HG02642 (cell line): ENCODE measurements around the gene MCU.
"Not testable (repeated sequence)": the region's sequence is repeated elsewhere in the genome, so short reads cannot be mapped to it uniquely, and the experiment has no call there.

Experiments
- ATAC-seq: cut with Tn5 transposase; IDR thresholded peaks from one replicate; pipeline ENCODE4 v1.9.1; 2021; ENCODE audit warnings: mild to moderate bottlenecking; ENCODE audit not compliant: unreplicated experiment, poor library complexity

Gene MCU

GRCh38 chr10:72691863-72692743 is at the start of gene MCU:
Gene MCU, plus strand, starts transcription at chr10:72692143. Its CDS starts 9 bp downstream, at chr10:72692152.
- peak; percentile 95 for ATAC-seq

- no peak for ATAC-seq
Observed at GRCh38 chr10:72642318-72642717, 49.6 kb upstream of the MCU start.

- no peak for ATAC-seq
Observed at GRCh38 chr10:72645263-72645858, 46.6 kb upstream of the MCU start.

GRCh38 chr10:72646971-72647370 is 45.0 kb upstream of the MCU start:
- not testable (repeated sequence) for ATAC-seq

GRCh38 chr10:72648301-72648700 is 43.6 kb upstream of the MCU start:
- ATAC-seq = no peak

GRCh38 chr10:72649291-72649690 is 42.7 kb upstream of the MCU start:
- no peak for ATAC-seq

GRCh38 chr10:72653383-72654096 is 38.4 kb upstream of the MCU start:
- no peak for ATAC-seq

- no peak for ATAC-seq
Observed at GRCh38 chr10:72654720-72655119, 37.2 kb upstream of the MCU start.

- no peak for ATAC-seq
Observed at GRCh38 chr10:72658696-72659400, 33.1 kb upstream of the MCU start.

GRCh38 chr10:72659694-72660093 is 32.2 kb upstream of the MCU start:
- ATAC-seq = no peak

- no peak for ATAC-seq
Observed at GRCh38 chr10:72660220-72660619, 31.7 kb upstream of the MCU start.

- ATAC-seq = no peak
Observed at GRCh38 chr10:72661431-72661830, 30.5 kb upstream of the MCU start.

GRCh38 chr10:72663971-72664370 is 28.0 kb upstream of the MCU start:
- no peak for ATAC-seq

- ATAC-seq = no peak
Observed at GRCh38 chr10:72665925-72666324, 26.0 kb upstream of the MCU start.

GRCh38 chr10:72667207-72667864 is 24.6 kb upstream of the MCU start:
- ATAC-seq = no peak

GRCh38 chr10:72673280-72673679 is 18.7 kb upstream of the MCU start:
- no peak for ATAC-seq

- ATAC-seq = not testable (repeated sequence)
Observed at GRCh38 chr10:72674174-72674573, 17.8 kb upstream of the MCU start.

- no peak for ATAC-seq
Observed at GRCh38 chr10:72679838-72680241, 12.1 kb upstream of the MCU start.

- ATAC-seq = no peak
Observed at GRCh38 chr10:72682638-72683037, 9.3 kb upstream of the MCU start.
